OCI-LY1 (cell line): Measurements from ENCODE around the gene STK4.

ENCODE experiments used
- H2AFZ ChIP-seq: fragments of 200-600 bp; sonication (generic), shearing (Covaris generic); 2 replicates; pipeline ENCODE4 v1.6.0; 2014; ENCODE audit warnings: antibody characterized with exemption, mild to moderate bottlenecking, low read length
- H3F3A ChIP-seq: fragments of 200-600 bp; sonication (generic), shearing (Covaris generic); 2 replicates; pipeline ENCODE4 v1.6.0; 2014; ENCODE audit warnings: mild to moderate bottlenecking, antibody characterized with exemption, low read length, moderate library complexity; ENCODE audit not compliant: insufficient read depth
- H3K27ac ChIP-seq: fragments of 200-600 bp; sonication (generic); 2 replicates; pipeline ENCODE4 v1.5.1; 2014; ENCODE audit warnings: low read length, mixed run types, mild to moderate bottlenecking, low read depth; ENCODE audit not compliant: poor library complexity, severe bottlenecking
- H3K27me3 ChIP-seq: fragments of 200-600 bp; sonication (generic); 2 replicates; pipeline ENCODE4 v1.6.0; 2014; ENCODE audit warnings: antibody characterized with exemption, mild to moderate bottlenecking, low read length, moderate library complexity; ENCODE audit not compliant: insufficient read depth
- H3K36me3 ChIP-seq: fragments of 200-600 bp; sonication (generic); 2 replicates; pipeline ENCODE4 v1.6.1; 2014; ENCODE audit warnings: mild to moderate bottlenecking, antibody characterized with exemption, low read length, moderate library complexity, mixed read lengths; ENCODE audit not compliant: insufficient read depth
- H3K4me1 ChIP-seq: fragments of 200-600 bp; sonication (generic); 2 replicates; pipeline ENCODE4 v1.5.1; 2014; ENCODE audit warnings: mild to moderate bottlenecking, low read length, moderate library complexity; ENCODE audit not compliant: insufficient read depth, severe bottlenecking
- H3K4me2 ChIP-seq: fragments of 200-600 bp; sonication (generic), shearing (Covaris generic); 2 replicates; pipeline ENCODE4 v1.6.1; 2014; ENCODE audit warnings: low read length
- H3K4me3 ChIP-seq: fragments of 200-600 bp; sonication (generic); 2 replicates; pipeline ENCODE4 v1.5.1; 2014; ENCODE audit warnings: low read length, low read depth, mild to moderate bottlenecking, mixed read lengths; ENCODE audit not compliant: poor library complexity, severe bottlenecking
- H3K79me2 ChIP-seq: fragments of 200-600 bp; shearing (Covaris generic); 2 replicates; pipeline ENCODE4 v1.6.1; 2016; ENCODE audit warnings: mixed run types, low read length, mixed read lengths; ENCODE audit not compliant: insufficient read depth
- H3K9ac ChIP-seq: fragments of 200-600 bp; sonication (generic), shearing (Covaris generic); 2 replicates; pipeline ENCODE4 v1.6.1; 2014; ENCODE audit warnings: mild to moderate bottlenecking, low read length, mixed read lengths
- H3K9me2 ChIP-seq: fragments of 200-600 bp; sonication (generic), shearing (Covaris generic); 2 replicates; pipeline ENCODE4 v1.6.1; 2014; ENCODE audit warnings: low read depth, mild to moderate bottlenecking, low read length, mixed read lengths
- H3K9me3 ChIP-seq: fragments of 200-600 bp; shearing (Covaris generic); 2 replicates; pipeline ENCODE4 v1.6.1; 2014; ENCODE audit warnings: low read length, mixed read lengths
- H4K20me1 ChIP-seq: fragments of 200-600 bp; sonication (generic), shearing (Covaris generic); 2 replicates; pipeline ENCODE4 v1.6.0; 2016; ENCODE audit warnings: mild to moderate bottlenecking, low read length; ENCODE audit not compliant: insufficient read depth
- EZH2 ChIP-seq: fragments of 200-600 bp; sonication (generic), shearing (Covaris generic); IDR thresholded peaks from 2 replicates; pipeline ENCODE4 v1.8.0; 2017; ENCODE audit warnings: borderline replicate concordance, mixed run types, mild to moderate bottlenecking, antibody characterized with exemption, low read length, moderate library complexity, mixed read lengths
- TF ChIP-seq, protein P1 (sequence below): fragments of 200-600 bp; sonication (generic), shearing (Covaris generic); IDR thresholded peaks from 2 replicates; pipeline ENCODE4 v1.5.1; 2017; ENCODE audit warnings: mild to moderate bottlenecking, antibody characterized with exemption, low read length, moderate library complexity, mixed read lengths

STK4 gene

DNA sequence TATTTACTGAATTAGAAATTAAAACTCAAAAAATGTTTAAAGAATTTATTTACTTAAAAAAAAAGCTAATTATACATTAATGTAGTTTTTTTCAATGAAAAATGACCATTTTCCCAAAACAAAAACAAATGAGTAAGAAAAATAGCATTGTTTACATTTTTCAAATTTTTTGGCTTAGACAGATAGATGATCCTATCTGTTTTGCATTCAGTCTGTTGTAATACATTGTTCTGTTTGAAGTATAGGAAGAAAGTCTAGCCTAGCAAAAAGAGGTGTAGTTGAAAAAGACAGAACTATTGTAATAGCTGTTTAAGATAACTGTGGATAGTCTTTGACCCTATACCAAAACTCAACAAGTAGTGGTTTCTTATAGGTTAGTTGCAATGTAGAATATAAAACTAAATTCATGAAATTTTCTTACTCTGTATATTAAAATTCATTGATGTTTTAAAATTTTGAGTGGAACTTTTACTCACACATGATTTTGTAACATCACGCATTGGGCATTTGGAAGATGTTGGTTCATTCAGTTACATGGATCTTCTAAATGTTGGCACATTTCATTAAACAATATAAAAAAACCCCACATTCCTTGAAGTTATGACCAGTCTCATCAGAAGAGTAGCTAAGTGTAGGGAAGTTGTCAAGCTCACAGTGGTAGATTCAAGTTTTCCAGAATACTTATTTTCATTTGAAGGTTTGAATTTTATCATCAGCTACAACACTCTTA lies 72.6 kb downstream of the STK4 start:
- Histone ChIP-seq H3K79me2 (peaks cover 25% of the 10 kb centered on the region; the same call in 1 of the 2 replicates), H3K9ac (no peak overlapping the region), H3K9me3 (no peaks in the 10 kb centered on the region), H3K27ac (no peak overlapping the region), H3K4me3 (no peak overlapping the region), H3K36me3 (peaks cover 76% of the 10 kb centered on the region; the same call in 1 of the 2 replicates), H3K9me2 (no peaks in the 10 kb centered on the region), H3K4me1 (peaks cover 7% of the 10 kb centered on the region), H3K4me2 (no peak overlapping the region), H3K27me3 (no peaks in the 10 kb centered on the region), H4K20me1 (no peaks in the 10 kb centered on the region), H3F3A (no peaks in the 10 kb centered on the region), H2AFZ (no peak overlapping the region)
- TF ChIP-seq EZH2, result no peak
- TF ChIP-seq, protein P1, sequence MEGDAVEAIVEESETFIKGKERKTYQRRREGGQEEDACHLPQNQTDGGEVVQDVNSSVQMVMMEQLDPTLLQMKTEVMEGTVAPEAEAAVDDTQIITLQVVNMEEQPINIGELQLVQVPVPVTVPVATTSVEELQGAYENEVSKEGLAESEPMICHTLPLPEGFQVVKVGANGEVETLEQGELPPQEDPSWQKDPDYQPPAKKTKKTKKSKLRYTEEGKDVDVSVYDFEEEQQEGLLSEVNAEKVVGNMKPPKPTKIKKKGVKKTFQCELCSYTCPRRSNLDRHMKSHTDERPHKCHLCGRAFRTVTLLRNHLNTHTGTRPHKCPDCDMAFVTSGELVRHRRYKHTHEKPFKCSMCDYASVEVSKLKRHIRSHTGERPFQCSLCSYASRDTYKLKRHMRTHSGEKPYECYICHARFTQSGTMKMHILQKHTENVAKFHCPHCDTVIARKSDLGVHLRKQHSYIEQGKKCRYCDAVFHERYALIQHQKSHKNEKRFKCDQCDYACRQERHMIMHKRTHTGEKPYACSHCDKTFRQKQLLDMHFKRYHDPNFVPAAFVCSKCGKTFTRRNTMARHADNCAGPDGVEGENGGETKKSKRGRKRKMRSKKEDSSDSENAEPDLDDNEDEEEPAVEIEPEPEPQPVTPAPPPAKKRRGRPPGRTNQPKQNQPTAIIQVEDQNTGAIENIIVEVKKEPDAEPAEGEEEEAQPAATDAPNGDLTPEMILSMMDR, result no peak

DNA sequence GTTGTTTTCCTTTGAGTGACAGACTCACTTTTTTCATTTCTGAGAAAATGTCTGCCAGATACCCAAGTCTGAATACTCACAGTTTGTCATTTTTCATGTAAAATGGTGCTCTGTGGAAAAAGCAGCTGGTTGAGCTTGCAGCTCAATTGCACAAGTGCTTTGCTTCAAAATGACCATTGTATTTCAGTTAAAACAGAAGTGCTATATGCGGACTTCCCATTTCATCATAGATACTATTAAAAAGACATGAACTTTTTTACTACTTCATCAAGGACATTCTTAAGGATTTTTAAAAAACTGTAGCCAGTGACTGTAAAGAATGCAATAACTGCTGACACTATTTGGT lies 73.1 kb downstream of the STK4 start:
- H3K9me3 ChIP-seq, result no peaks in the 10 kb centered on the region
- no peak overlapping the region for H3K4me2 ChIP-seq
- no peaks in the 10 kb centered on the region for H4K20me1 ChIP-seq
- no peaks in the 10 kb centered on the region for H3F3A ChIP-seq
- peaks cover 28% of the 10 kb centered on the region; the same call in 1 of the 2 replicates for H3K79me2 ChIP-seq
- no peak overlapping the region for H2AFZ ChIP-seq
- no peaks in the 10 kb centered on the region for H3K9me2 ChIP-seq
- H3K9ac ChIP-seq, result no peak overlapping the region
- H3K4me3 ChIP-seq, result no peak overlapping the region
- peaks cover 75% of the 10 kb centered on the region; the same call in 1 of the 2 replicates for H3K36me3 ChIP-seq
- H3K27ac ChIP-seq, result no peak overlapping the region
- peaks cover 10% of the 10 kb centered on the region for H3K4me1 ChIP-seq
- H3K27me3 ChIP-seq, result no peaks in the 10 kb centered on the region
- TF ChIP-seq, protein P1, result no peak
- TF ChIP-seq EZH2, result no peak

DNA sequence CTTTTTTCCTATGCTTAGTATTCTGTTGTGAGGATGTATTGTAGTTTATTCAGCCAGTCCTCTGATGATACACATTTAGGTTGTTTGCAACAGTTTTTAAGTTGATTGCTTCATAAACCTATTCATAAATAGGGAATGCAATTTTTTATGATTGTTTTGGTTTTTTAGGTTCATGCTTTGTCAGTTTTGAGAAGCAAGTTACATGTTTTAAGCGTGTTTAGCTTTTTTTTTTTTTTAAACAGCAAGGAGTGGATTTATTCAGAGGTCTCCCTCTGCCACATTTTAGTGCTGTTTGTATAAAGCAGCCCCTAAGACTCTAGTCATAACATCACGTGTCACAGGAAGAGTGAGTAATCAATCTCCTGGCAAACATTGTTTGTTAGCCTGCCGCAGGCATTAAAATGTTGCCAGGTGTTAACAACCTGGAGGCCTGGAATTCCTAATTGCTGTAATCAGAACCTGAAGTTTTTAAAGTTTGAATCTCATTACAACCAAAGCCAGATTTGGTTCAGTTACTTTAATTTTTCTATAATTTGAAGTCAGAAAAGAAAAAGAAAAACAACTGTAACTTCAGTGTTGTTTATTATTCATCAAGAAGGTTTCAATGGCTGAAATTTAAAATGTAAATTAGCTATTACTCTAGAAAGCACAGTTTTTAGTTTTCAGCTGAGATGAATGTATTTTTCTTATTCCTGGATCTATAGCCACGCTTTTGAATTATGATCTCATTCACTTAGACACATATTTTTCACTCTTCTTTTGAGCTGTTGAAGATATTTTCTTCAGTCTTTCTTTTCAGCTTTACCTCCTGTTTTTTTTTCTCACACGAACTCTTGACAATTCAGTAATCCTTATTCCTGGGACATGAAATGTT lies 75.4 kb downstream of the STK4 start:
- Histone ChIP-seq H4K20me1 (no peaks in the 10 kb centered on the region), H3K4me2 (no peak overlapping the region), H3K4me1 (peaks cover 17% of the 10 kb centered on the region), H2AFZ (no peak overlapping the region), H3K27me3 (no peaks in the 10 kb centered on the region), H3K27ac (no peak overlapping the region), H3K79me2 (peaks cover 20% of the 10 kb centered on the region; the same call in 1 of the 2 replicates), H3K9me2 (no peaks in the 10 kb centered on the region), H3K9ac (no peak overlapping the region), H3K36me3 (peaks cover 62% of the 10 kb centered on the region; the same call in 1 of the 2 replicates), H3K9me3 (no peaks in the 10 kb centered on the region), H3K4me3 (no peak overlapping the region), H3F3A (no peaks in the 10 kb centered on the region)
- TF ChIP-seq, protein P1, result no peak
- TF ChIP-seq EZH2, result no peak
